GM18526 (cell line): Measurements from ENCODE around the gene KRTAP9-7.
"Not testable (repeated sequence)": the region's sequence is repeated elsewhere in the genome, so short reads cannot be mapped to it uniquely, and the experiment has no call there.

Experiments used
- POLR2A ChIP-seq: IDR thresholded peaks from 3 replicates; pipeline ENCODE4 v1.6.1; 2011; ENCODE audit not compliant: insufficient read length; ENCODE audit errors: extremely low read depth

The KRTAP9-7 gene

GRCh38 chr17:41275648-41276190 is at the start of gene KRTAP9-7:
Gene KRTAP9-7 (plus strand): TSS chr17:41275698. CDS start chr17:41275698, 0 bp downstream.
- TF ChIP-seq POLR2A, result not testable (repeated sequence)

- TF ChIP-seq POLR2A, result no peak
Observed at GRCh38 chr17:41226051-41226450, 49.4 kb upstream of the KRTAP9-7 start.

- not testable (repeated sequence) for TF ChIP-seq POLR2A
Observed at GRCh38 chr17:41226598-41227095, 48.9 kb upstream of the KRTAP9-7 start, which contains the start of gene KRTAP9-2. Gene KRTAP9-2 (plus strand): TSS chr17:41226648. CDS start chr17:41226655, 7 bp downstream.

GRCh38 chr17:41230094-41230493 is 45.4 kb upstream of the KRTAP9-7 start:
- no peak for TF ChIP-seq POLR2A

- no peak for TF ChIP-seq POLR2A
Observed at GRCh38 chr17:41231731-41232130, 43.8 kb upstream of the KRTAP9-7 start.

- TF ChIP-seq POLR2A, result not testable (repeated sequence)
Observed at GRCh38 chr17:41232399-41233105, 42.9 kb upstream of the KRTAP9-7 start, which contains the start of gene KRTAP9-3. Gene KRTAP9-3 (plus strand): TSS chr17:41232449. CDS start chr17:41232502, 53 bp downstream.

- TF ChIP-seq POLR2A, result not testable (repeated sequence)
Observed at GRCh38 chr17:41237949-41238437, 37.5 kb upstream of the KRTAP9-7 start, which contains the start of gene KRTAP9-8. Gene KRTAP9-8 (plus strand): TSS chr17:41237999. CDS start chr17:41238052, 53 bp downstream.

GRCh38 chr17:41249637-41250240 is 25.8 kb upstream of the KRTAP9-7 start, which contains the start of gene KRTAP9-4:
Gene KRTAP9-4 (plus strand): TSS chr17:41249687. CDS start chr17:41249721, 34 bp downstream.
- TF ChIP-seq POLR2A, result not testable (repeated sequence)

- TF ChIP-seq POLR2A, result no peak
Observed at GRCh38 chr17:41251261-41251660, 24.2 kb upstream of the KRTAP9-7 start.

- TF ChIP-seq POLR2A, result no peak
Observed at GRCh38 chr17:41254861-41255260, 20.6 kb upstream of the KRTAP9-7 start.

GRCh38 chr17:41255381-41256290 is 19.9 kb upstream of the KRTAP9-7 start, which contains the start of gene KRTAP9-9:
Gene KRTAP9-9 (plus strand): TSS chr17:41255384.
- TF ChIP-seq POLR2A, result not testable (repeated sequence)

GRCh38 chr17:41256291-41256685 is 19.2 kb upstream of the KRTAP9-7 start:
- no peak for TF ChIP-seq POLR2A

GRCh38 chr17:41258406-41258805 is 17.1 kb upstream of the KRTAP9-7 start:
- TF ChIP-seq POLR2A, result no peak

- no peak for TF ChIP-seq POLR2A
Observed at GRCh38 chr17:41263212-41263611, 12.3 kb upstream of the KRTAP9-7 start.
